Nephron progenitor cell (in vitro differentiated cells): ENCODE data around the gene SIL1.

Experiments
- DNase-seq: peaks from one replicate; pipeline ENCODE4 v3.0.0; 2021
- H3K27ac Mint-ChIP-seq: 2 replicates; pipeline ENCODE4 v1.8.0; 2021; ENCODE audit warnings: mild to moderate bottlenecking, moderate library complexity, mixed read lengths
- H3K27me3 Mint-ChIP-seq: 2 replicates; pipeline ENCODE4 v1.8.0; 2021; ENCODE audit warnings: mild to moderate bottlenecking, low read depth, mixed read lengths; ENCODE audit not compliant: poor library complexity
- H3K36me3 Mint-ChIP-seq: 2 replicates; pipeline ENCODE4 v1.8.0; 2021; ENCODE audit warnings: low read depth, mixed read lengths
- H3K4me1 Mint-ChIP-seq: 2 replicates; pipeline ENCODE4 v1.8.0; 2021; ENCODE audit warnings: mixed read lengths
- H3K4me3 Mint-ChIP-seq: 2 replicates; pipeline ENCODE4 v1.8.0; 2021; ENCODE audit warnings: mild to moderate bottlenecking, moderate library complexity, mixed read lengths
- H3K9me3 Mint-ChIP-seq: 2 replicates; pipeline ENCODE4 v1.8.0; 2021; ENCODE audit warnings: mild to moderate bottlenecking, moderate library complexity, mixed read lengths
- CTCF ChIP-seq: fragments of 200-600 bp; sonication (generic); IDR thresholded peaks from 2 replicates; pipeline ENCODE4 v1.5.0; 2021; ENCODE audit warnings: antibody characterized with exemption

Gene SIL1

GRCh38 chr5:139090581-139090980 lies 107.6 kb downstream of the SIL1 start:
- Mint-ChIP-seq H3K9me3 (peaks cover 3% of the 10 kb centered on the region), H3K36me3 (peaks cover 2% of the 10 kb centered on the region), H3K27ac (no peak overlapping the region), H3K27me3 (peaks cover 9% of the 10 kb centered on the region), H3K4me3 (no peak overlapping the region), H3K4me1 (peaks cover 28% of the 10 kb centered on the region)
- DNase-seq: no peak
- no peak for TF ChIP-seq CTCF

GRCh38 chr5:139088024-139088423 lies 110.1 kb downstream of the SIL1 start:
- Mint-ChIP-seq H3K4me3 (no peak overlapping the region), H3K36me3 (peaks cover 11% of the 10 kb centered on the region), H3K27me3 (peaks cover 9% of the 10 kb centered on the region), H3K9me3 (peaks cover 9% of the 10 kb centered on the region), H3K27ac (no peak overlapping the region), H3K4me1 (peaks cover 17% of the 10 kb centered on the region)
- DNase-seq: no peak
- TF ChIP-seq CTCF: no peak

GRCh38 chr5:139082813-139083498 lies 115.2 kb downstream of the SIL1 start:
- Mint-ChIP-seq H3K27me3 (peaks cover 2% of the 10 kb centered on the region), H3K4me3 (no peak overlapping the region), H3K9me3 (peaks cover 15% of the 10 kb centered on the region), H3K36me3 (peaks cover 16% of the 10 kb centered on the region), H3K27ac (no peak overlapping the region), H3K4me1 (peaks cover 16% of the 10 kb centered on the region)
- TF ChIP-seq CTCF: no peak
- DNase-seq: no peak

GRCh38 chr5:139079991-139080610 lies 118.1 kb downstream of the SIL1 start:
- TF ChIP-seq CTCF: no peak
- Mint-ChIP-seq H3K27ac (no peak overlapping the region), H3K4me3 (no peak overlapping the region), H3K4me1 (peaks cover 45% of the 10 kb centered on the region), H3K9me3 (peaks cover 8% of the 10 kb centered on the region), H3K36me3 (peaks cover 9% of the 10 kb centered on the region), H3K27me3 (peaks cover 2% of the 10 kb centered on the region)
- no peak for DNase-seq

GRCh38 chr5:139079225-139079990 lies 118.8 kb downstream of the SIL1 start:
- Mint-ChIP-seq H3K27me3 (peaks cover 2% of the 10 kb centered on the region), H3K27ac (peak overlapping the region; percentile 29), H3K9me3 (peaks cover 6% of the 10 kb centered on the region), H3K4me3 (no peak overlapping the region), H3K4me1 (peaks cover 49% of the 10 kb centered on the region), H3K36me3 (peaks cover 5% of the 10 kb centered on the region)
- no peak for DNase-seq
- no peak for TF ChIP-seq CTCF
